HEK293 (cell line): ENCODE measurements around the gene PHKA2.

Source experiments
- CTCF ChIA-PET: fragments of 350-600 bp; formaldehyde crosslinking; extraction: SDS; loops from one replicate; lab custom pipeline; 2021; ENCODE audit warnings: antibody characterized with exemption; lab: Yijun Ruan, JAX
- POLR2A ChIA-PET: fragments of 300-600 bp; formaldehyde crosslinking; extraction: SDS; loops from one replicate; lab custom pipeline; 2020; ENCODE audit warnings: antibody characterized with exemption, inconsistent platforms; lab: Yijun Ruan, JAX
- H3K27ac ChIP-seq: fragments of 200-500 bp; sonication (Bioruptor generic); 2 replicates; pipeline ENCODE4 v1.5.1; 2014; ENCODE audit warnings: low read depth, low read length, control low read depth, inconsistent platforms; ENCODE audit errors: extremely low read depth
- H3K36me3 ChIP-seq, 2 experiments: fragments of 200-500 bp in 1 of 2; sonication (Bioruptor generic) in 1 of 2; 1 replicate in 1 of 2; 2 replicates in 1 of 2; pipeline ENCODE4 v1.5.1; 2014 to 2017; ENCODE audit warnings: inconsistent platforms in 2 of 2, low read length in 2 of 2; ENCODE audit not compliant: control insufficient read depth in 2 of 2, insufficient read depth in 1 of 2
- H3K4me1 ChIP-seq: fragments of 200-500 bp; sonication (Bioruptor generic); 2 replicates; pipeline ENCODE4 v1.5.1; 2014; ENCODE audit warnings: mild to moderate bottlenecking, low read length, inconsistent platforms; ENCODE audit not compliant: control insufficient read depth, insufficient read depth
- H3K4me3 ChIP-seq: 2 replicates; pipeline ENCODE4 v1.5.1; 2011; ENCODE audit warnings: low read depth, mild to moderate bottlenecking, control low read depth, low read length, moderate library complexity
- H3K9me3 ChIP-seq: fragments of 200-500 bp; sonication (Bioruptor generic); 2 replicates; pipeline ENCODE4 v1.5.1; 2014; ENCODE audit warnings: low read depth, low read length, inconsistent platforms; ENCODE audit not compliant: control insufficient read depth, insufficient read depth
- AEBP2 ChIP-seq: fragments of 450-650 bp; formaldehyde crosslinking; IDR thresholded peaks from 2 replicates; pipeline ENCODE4 v1.5.1; 2016; ENCODE audit warnings: missing biosample characterization, missing genetic modification characterization, borderline replicate concordance
- INSM2 ChIP-seq: fragments of 450-650 bp; formaldehyde crosslinking; IDR thresholded peaks from 2 replicates; pipeline ENCODE4 v1.5.1; 2016; ENCODE audit warnings: missing biosample characterization, missing genetic modification characterization
- SETDB1 ChIP-seq: IDR thresholded peaks from one replicate; pipeline ENCODE4 v1.6.1; 2017; ENCODE audit warnings: mild to moderate bottlenecking, low read length, moderate library complexity, mixed read lengths; ENCODE audit not compliant: insufficient read length
- TCF7L2 ChIP-seq: IDR thresholded peaks from 2 replicates; pipeline ENCODE4 v1.6.1; 2011; ENCODE audit warnings: low read depth, mild to moderate bottlenecking, inconsistent platforms, low read length, moderate library complexity, borderline replicate concordance
- ZFHX2 ChIP-seq: fragments of 450-650 bp; formaldehyde crosslinking; conservative IDR thresholded peaks from 2 replicates; pipeline ENCODE4 v1.5.1; 2016; ENCODE audit warnings: missing biosample characterization, missing genetic modification characterization
- ZNF140 ChIP-seq: fragments of 450-650 bp; formaldehyde crosslinking; IDR thresholded peaks from 2 replicates; pipeline ENCODE4 v1.5.1; 2016; ENCODE audit warnings: missing biosample characterization, missing genetic modification characterization
- ZNF2 ChIP-seq: fragments of 450-650 bp; formaldehyde crosslinking; IDR thresholded peaks from 2 replicates; pipeline ENCODE4 v1.5.1; 2016; ENCODE audit warnings: missing biosample characterization, missing genetic modification characterization
- ZNF23 ChIP-seq: fragments of 450-650 bp; formaldehyde crosslinking; IDR thresholded peaks from 2 replicates; pipeline ENCODE4 v1.5.1; 2016; ENCODE audit warnings: missing biosample characterization, missing genetic modification characterization, borderline replicate concordance
- ZNF292 ChIP-seq: fragments of 450-650 bp; formaldehyde crosslinking; IDR thresholded peaks from 2 replicates; pipeline ENCODE4 v1.5.1; 2016; ENCODE audit warnings: low read depth, missing biosample characterization, missing genetic modification characterization, borderline replicate concordance
- ZNF324 ChIP-seq: fragments of 450-650 bp; formaldehyde crosslinking; IDR thresholded peaks from 2 replicates; pipeline ENCODE4 v1.5.1; 2016; ENCODE audit warnings: missing biosample characterization, missing genetic modification characterization
- ZNF341 ChIP-seq: fragments of 450-650 bp; formaldehyde crosslinking; IDR thresholded peaks from 2 replicates; pipeline ENCODE4; 2016; ENCODE audit warnings: low read depth, missing biosample characterization, missing genetic modification characterization
- ZNF354C ChIP-seq: fragments of 450-650 bp; formaldehyde crosslinking; IDR thresholded peaks from 2 replicates; pipeline ENCODE4 v1.5.1; 2016; ENCODE audit warnings: missing biosample characterization, missing genetic modification characterization, low read depth, borderline replicate concordance
- ZNF394 ChIP-seq: fragments of 450-650 bp; formaldehyde crosslinking; IDR thresholded peaks from 2 replicates; pipeline ENCODE4 v1.5.1; 2016; ENCODE audit warnings: missing biosample characterization, missing genetic modification characterization, mild to moderate bottlenecking, moderate library complexity, borderline replicate concordance
- ZNF529 ChIP-seq: fragments of 450-650 bp; formaldehyde crosslinking; IDR thresholded peaks from 2 replicates; pipeline ENCODE4 v1.5.1; 2017; ENCODE audit warnings: missing genetic modification characterization, missing biosample characterization; ENCODE audit not compliant: insufficient replicate concordance
- ZNF549 ChIP-seq: fragments of 450-650 bp; IDR thresholded peaks from 2 replicates; pipeline ENCODE4 v1.5.1; 2018; ENCODE audit warnings: missing biosample characterization, missing genetic modification characterization, mild to moderate bottlenecking, inconsistent platforms, moderate library complexity
- ZNF558 ChIP-seq: fragments of 450-650 bp; formaldehyde crosslinking; IDR thresholded peaks from 2 replicates; pipeline ENCODE4 v1.5.1; 2016; ENCODE audit warnings: missing biosample characterization, missing genetic modification characterization
- ZNF621 ChIP-seq: fragments of 450-650 bp; formaldehyde crosslinking; IDR thresholded peaks from 2 replicates; pipeline ENCODE4 v1.5.1; 2017; ENCODE audit warnings: missing biosample characterization, missing genetic modification characterization
- ZNF654 ChIP-seq: fragments of 450-650 bp; formaldehyde crosslinking; IDR thresholded peaks from 2 replicates; pipeline ENCODE4 v1.5.1; 2016; ENCODE audit warnings: low read depth, missing biosample characterization, missing genetic modification characterization
- ZNF664 ChIP-seq: fragments of 450-650 bp; formaldehyde crosslinking; IDR thresholded peaks from 2 replicates; pipeline ENCODE4 v1.5.1; 2016; ENCODE audit warnings: missing biosample characterization, missing genetic modification characterization
- ZNF670 ChIP-seq: fragments of 450-650 bp; formaldehyde crosslinking; IDR thresholded peaks from 2 replicates; pipeline ENCODE4 v1.5.1; 2016; ENCODE audit warnings: missing biosample characterization, missing genetic modification characterization, low read depth
- ZNF677 ChIP-seq: fragments of 450-650 bp; IDR thresholded peaks from 2 replicates; pipeline ENCODE4 v1.5.0; 2018; ENCODE audit warnings: missing biosample characterization, mild to moderate bottlenecking, missing genetic modification characterization, moderate library complexity
- ZNF707 ChIP-seq: fragments of 450-650 bp; formaldehyde crosslinking; IDR thresholded peaks from 2 replicates; pipeline ENCODE4 v1.5.1; 2016; ENCODE audit warnings: missing biosample characterization, missing genetic modification characterization
- ZNF747 ChIP-seq: fragments of 450-650 bp; formaldehyde crosslinking; IDR thresholded peaks from 2 replicates; pipeline ENCODE4 v1.5.1; 2016; ENCODE audit warnings: missing biosample characterization, missing genetic modification characterization
- ZNF776 ChIP-seq: fragments of 450-650 bp; formaldehyde crosslinking; IDR thresholded peaks from 2 replicates; pipeline ENCODE4 v1.5.0; 2017; ENCODE audit warnings: missing biosample characterization, missing genetic modification characterization, borderline replicate concordance
- ZNF791 ChIP-seq: fragments of 450-650 bp; formaldehyde crosslinking; IDR thresholded peaks from 2 replicates; pipeline ENCODE4 v1.5.1; 2016; ENCODE audit warnings: missing biosample characterization, missing genetic modification characterization
- ZNF830 ChIP-seq: fragments of 450-650 bp; IDR thresholded peaks from 2 replicates; pipeline ENCODE4 v1.5.0; 2018; ENCODE audit warnings: missing biosample characterization, missing genetic modification characterization, low read depth, mild to moderate bottlenecking, moderate library complexity
- ZNF837 ChIP-seq: fragments of 450-650 bp; formaldehyde crosslinking; IDR thresholded peaks from 2 replicates; pipeline ENCODE4 v1.5.1; 2016; ENCODE audit warnings: missing biosample characterization, missing genetic modification characterization
- ZSCAN23 ChIP-seq: fragments of 450-650 bp; formaldehyde crosslinking; IDR thresholded peaks from 2 replicates; pipeline ENCODE4 v1.5.1; 2016; ENCODE audit warnings: missing biosample characterization, missing genetic modification characterization
- ZSCAN4 ChIP-seq: fragments of 450-650 bp; formaldehyde crosslinking; IDR thresholded peaks from 2 replicates; pipeline ENCODE4 v1.5.1; 2017; ENCODE audit warnings: missing biosample characterization, missing genetic modification characterization

Gene PHKA2

GRCh38 chrX:18961686-18962085 is 22.2 kb downstream of the PHKA2 start:
- H3K4me3 ChIP-seq: no peak overlapping the region
- no peaks in the 10 kb centered on the region; the same call in 1 of the 2 replicates for H3K9me3 ChIP-seq
- H3K27ac ChIP-seq: no peak overlapping the region
- TF ChIP-seq ZNF791 (no peak), ZNF292 (tag by site-specific recombination) (no peak), ZNF324 (tag by site-specific recombination) (no peak)
- H3K4me1 ChIP-seq: no peaks in the 10 kb centered on the region
- no peaks in the 10 kb centered on the region for H3K36me3 ChIP-seq
- CTCF ChIA-PET: interaction anchor here (0.7 to 1.0 kb wide), 2 partner anchors 30 to 372 kb away, joined by 3 to 4 read pairs; no protein-coding TSS in a partner anchor
- POLR2A ChIA-PET: no interaction called here

- POLR2A ChIA-PET: no interaction called here
- Histone ChIP-seq H3K9me3 (no peaks in the 10 kb centered on the region; the same call in 1 of the 2 replicates), H3K4me1 (no peaks in the 10 kb centered on the region), H3K4me3 (no peak overlapping the region), H3K36me3 (peaks cover 4 to 5% of the 10 kb centered on the region in 2 experiments; a peak in 2 of 3 replicates), H3K27ac (no peak overlapping the region)
- CTCF ChIA-PET: no interaction called here
- TF ChIP-seq ZNF654 (tag by site-specific recombination): no peak
- TF ChIP-seq ZNF776 (tag by site-specific recombination): no peak
- TF ChIP-seq ZNF140 (tag by site-specific recombination): no peak
- no peak for TF ChIP-seq ZNF837 (tag by site-specific recombination)
- TF ChIP-seq TCF7L2: no peak
- TF ChIP-seq ZNF354C: no peak
- no peak for TF ChIP-seq ZSCAN4 (tag by site-specific recombination)
- TF ChIP-seq ZNF621 (tag by site-specific recombination): no peak
- no peak for TF ChIP-seq ZNF677 (tag by site-specific recombination)
- no peak for TF ChIP-seq ZNF341 (tag by site-specific recombination)
These were observed 27.4 kb downstream of the PHKA2 start for GRCh38 chrX:18956303-18957032.

GRCh38 chrX:18955676-18956075 is 28.2 kb downstream of the PHKA2 start:
- H3K4me3 ChIP-seq: no peak overlapping the region
- H3K4me1 ChIP-seq: no peaks in the 10 kb centered on the region
- H3K36me3 ChIP-seq: peaks cover 4 to 12% of the 10 kb centered on the region in 2 experiments; a peak in 2 of 3 replicates
- no peaks in the 10 kb centered on the region; the same call in 1 of the 2 replicates for H3K9me3 ChIP-seq
- ChIA-PET POLR2A (interaction anchor here (0.7 kb wide), 2 partner anchors 23 to 1289 kb away, joined by 3 to 11 read pairs; no protein-coding TSS in a partner anchor), CTCF (interaction anchor here (0.6 kb wide), 1 partner anchor 1011 kb away, joined by 3 read pairs; no protein-coding TSS in a partner anchor)
- H3K27ac ChIP-seq: no peak overlapping the region
- TF ChIP-seq AEBP2 (tag by site-specific recombination) (no peak), ZNF529 (tag by site-specific recombination) (no peak), SETDB1 (no peak), ZNF394 (tag by site-specific recombination) (no peak), ZFHX2 (tag by site-specific recombination) (no peak), INSM2 (no peak), ZNF558 (tag by site-specific recombination) (no peak), ZNF747 (no peak), ZNF670 (no peak), ZSCAN23 (no peak), ZNF664 (tag by site-specific recombination) (no peak), ZNF830 (tag by site-specific recombination) (no peak), ZNF707 (no peak), ZNF549 (tag by site-specific recombination) (no peak), ZNF2 (tag by site-specific recombination) (no peak), ZNF23 (tag by site-specific recombination) (no peak)
